Activated CD8-positive, alpha-beta memory T cell treated with anti-CD3 and anti-CD28 coated beads for 1 hour (primary cell): Measurements from ENCODE around the gene KDM4D.
"Not testable (repeated sequence)": the region's sequence is repeated elsewhere in the genome, so short reads cannot be mapped to it uniquely, and the experiment has no call there.

ENCODE experiments used
- DNase-seq, 2 donors: peaks; one replicate each; pipeline ENCODE4 v3.0.0-alpha.2; 2020; ENCODE audit warnings: low read depth in 1 of 2; ENCODE audit errors: extremely low read depth in 1 of 2

KDM4D gene

DNA sequence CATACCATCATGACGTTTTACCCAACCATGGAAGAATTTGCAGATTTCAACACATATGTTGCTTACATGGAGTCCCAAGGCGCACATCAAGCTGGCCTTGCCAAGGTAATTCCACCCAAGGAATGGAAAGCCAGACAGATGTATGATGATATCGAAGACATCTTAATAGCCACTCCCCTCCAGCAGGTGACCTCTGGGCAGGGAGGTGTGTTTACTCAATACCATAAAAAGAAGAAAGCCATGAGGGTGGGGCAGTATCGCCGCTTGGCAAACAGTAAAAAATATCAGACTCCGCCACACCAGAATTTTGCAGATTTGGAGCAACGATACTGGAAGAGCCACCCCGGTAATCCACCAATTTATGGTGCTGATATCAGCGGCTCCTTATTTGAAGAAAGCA lies 52.1 kb downstream of the KDM4D start:
- DNase-seq, result not testable (repeated sequence)

DNA sequence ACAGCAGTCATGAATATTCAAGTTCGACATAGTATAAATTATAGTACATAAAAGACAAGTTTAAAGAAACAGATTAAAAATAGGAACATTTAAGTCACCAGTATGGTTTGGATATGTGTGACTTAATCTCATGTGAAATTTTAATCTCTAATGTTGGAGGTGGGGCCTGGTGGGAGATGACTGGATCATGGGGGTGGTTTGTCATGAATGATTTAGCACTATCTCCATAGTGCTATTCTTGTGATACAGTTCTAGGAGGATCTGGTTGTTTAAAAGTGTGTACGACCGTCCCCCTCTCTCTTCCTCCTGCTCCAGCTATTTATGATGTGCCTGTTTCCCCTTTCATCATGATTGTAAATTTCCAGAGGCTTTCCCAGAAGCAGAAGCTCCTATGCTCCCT lies 54.8 kb downstream of the KDM4D start:
- no peak for DNase-seq

DNA sequence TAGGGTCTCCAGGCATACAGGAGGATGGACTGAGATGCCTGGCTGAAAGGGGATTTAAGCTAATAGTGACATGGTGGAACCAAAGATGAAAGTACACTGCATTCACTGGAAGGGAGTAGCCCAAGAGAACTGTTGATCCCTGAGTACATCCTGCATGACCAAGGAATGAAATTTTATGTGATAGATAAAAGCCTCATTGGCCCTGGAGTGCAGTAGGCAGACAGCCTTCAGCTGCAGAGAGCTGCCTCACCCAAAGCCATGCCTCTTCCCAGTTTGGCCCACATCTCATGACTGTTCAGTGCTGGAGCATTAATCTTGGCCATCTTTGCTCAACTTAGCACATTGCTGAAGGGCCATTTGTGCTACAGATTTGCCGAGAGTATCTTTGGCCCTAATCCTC lies 59.5 kb downstream of the KDM4D start:
- no peak for DNase-seq

DNA sequence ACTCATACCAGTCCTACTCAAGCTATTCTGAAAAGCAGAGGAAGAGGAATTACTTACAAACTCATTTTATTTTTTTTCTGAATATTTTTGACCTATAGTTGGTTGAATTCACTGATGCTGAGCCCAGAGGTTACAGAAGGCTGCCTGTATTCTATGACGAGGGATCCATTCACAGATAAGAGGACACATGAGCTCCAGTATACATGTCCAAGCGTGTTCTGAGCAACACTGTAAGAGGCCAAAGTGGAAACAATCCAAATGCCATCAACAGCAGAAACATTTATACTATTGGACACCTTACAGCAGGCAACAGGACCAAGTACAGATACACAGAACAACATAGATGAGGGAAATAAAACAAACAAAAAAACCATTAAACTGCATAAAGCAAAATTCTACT lies 61.8 kb downstream of the KDM4D start:
- no peak for DNase-seq

DNA sequence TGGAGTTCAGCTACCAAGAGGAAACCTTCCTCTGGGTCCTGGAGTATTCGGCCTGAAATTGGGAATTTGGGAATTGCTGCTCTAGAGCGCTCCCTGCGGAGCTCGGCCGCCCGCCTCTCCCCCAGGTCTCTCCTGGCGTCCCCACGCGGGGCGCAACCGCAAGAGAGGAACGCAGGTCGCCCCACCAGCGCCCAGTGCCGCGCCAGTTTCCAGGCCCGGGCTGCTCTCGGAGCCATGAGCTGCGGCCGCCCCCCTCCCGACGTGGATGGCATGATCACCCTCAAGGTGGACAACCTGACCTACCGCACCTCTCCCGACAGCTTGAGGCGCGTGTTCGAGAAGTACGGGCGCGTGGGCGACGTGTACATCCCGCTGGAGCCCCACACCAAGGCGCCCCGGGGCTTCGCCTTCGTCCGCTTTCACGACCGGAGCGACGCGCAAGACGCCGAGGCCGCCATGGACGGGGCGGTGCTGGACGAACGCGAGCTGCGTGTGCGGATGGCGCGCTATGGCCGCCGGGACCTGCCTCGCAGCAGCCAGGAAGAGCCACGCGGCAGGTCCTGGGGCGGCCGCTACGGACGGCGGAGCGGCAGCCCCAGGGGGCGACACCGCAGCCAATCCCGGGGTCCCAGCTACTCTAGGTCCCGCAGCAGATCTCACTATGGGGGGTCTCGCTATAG lies 64.0 kb downstream of the KDM4D start:
- DNase-seq, result not testable (repeated sequence)

DNA sequence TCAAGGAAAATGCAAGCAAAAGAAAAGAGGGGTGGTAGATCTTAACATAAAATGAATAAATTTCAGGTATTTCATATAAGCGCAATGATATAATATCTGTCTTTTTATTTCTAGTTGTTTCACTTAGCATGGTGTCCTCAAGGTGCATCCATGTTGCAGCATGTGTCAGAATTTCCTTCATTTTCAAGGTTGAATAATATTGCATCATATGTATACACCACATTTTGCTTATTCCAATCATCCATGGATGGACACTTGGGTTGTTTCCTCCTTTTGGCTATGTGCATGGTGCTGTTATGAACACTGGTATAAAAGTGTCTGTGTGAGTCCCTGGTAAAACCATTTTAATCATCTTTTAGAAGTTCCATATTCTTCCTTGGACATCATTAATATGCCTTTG lies 68.7 kb downstream of the KDM4D start:
- DNase-seq, result no peak

DNA sequence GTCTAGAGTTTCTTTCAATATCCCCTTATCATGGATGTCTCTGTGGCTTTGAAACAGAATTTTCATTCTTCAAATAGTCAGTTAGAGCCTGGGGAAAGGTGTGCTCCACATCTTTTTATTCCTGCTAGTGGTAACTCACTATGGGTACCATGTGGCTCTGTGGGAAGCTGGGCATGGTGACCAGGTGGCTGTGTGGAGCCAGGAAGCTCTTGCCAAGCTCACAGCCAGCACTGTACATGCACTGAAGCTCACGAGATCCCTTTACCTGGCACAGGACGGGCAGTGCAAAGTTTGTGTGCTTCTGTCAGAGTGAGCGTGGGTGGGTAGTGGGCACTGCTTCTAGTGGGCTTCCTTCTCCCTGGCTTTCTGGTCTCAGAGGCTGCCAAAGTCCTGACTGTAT lies 69.4 kb downstream of the KDM4D start:
- no peak for DNase-seq

DNA sequence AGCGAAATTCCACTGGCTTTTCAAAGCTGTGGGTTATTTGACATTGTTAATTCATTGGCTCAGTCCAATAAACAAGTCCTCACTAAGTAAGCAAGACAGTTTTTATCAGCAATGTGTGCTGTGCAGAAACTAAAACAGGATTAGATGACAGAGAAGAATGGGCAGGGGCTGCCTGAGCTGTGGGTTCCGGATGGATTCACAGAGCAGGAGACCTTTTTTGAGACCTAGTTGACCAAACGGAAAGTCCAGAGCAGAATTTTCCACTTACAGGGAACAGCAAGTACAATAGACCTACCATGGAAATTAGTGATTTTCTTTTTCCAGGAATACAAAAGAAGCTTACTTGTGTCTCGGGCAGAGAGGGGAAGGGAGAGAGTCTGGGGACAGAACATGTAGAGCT lies 70.5 kb downstream of the KDM4D start:
- DNase-seq, result no peak

DNA sequence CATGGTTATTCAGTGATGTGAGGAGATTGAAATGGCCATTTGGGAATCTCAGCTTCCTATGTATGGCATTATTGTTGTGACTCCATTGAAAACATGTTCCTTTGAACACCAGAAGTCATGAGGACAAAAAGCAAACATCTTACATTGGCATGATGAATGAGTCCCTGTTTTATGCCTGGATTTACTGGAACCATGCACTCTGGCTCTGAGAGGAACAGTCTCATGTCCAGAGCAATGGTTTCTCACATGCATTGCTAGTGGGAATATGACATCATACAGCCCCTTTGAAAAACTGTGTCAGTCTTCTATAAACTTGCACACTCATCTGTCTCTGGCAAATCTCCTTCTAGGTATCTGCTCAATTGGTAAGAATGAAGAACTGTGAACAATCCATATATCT lies 72.3 kb downstream of the KDM4D start:
- no peak for DNase-seq
